ENCODE measurements around the gene CD209.
"Not testable (repeated sequence)": the region's sequence is repeated elsewhere in the genome, so short reads cannot be mapped to it uniquely, and the experiment has no call there.

The CD209 gene

GRCh38 chr19:7773841-7774240 lies 26.5 kb upstream of the CD209 start:
- no peaks in the 10 kb centered on the region for H3K9me3 ChIP-seq (ENCODE audit: severe bottlenecking)
- H3K27me3 ChIP-seq (ENCODE audit: insufficient read depth, low read depth, severe bottlenecking) = no peaks in the 10 kb centered on the region
- no peak overlapping the region for H3K4me3 ChIP-seq (ENCODE audit: low read depth, low read length)
- DNase-seq = no peak
- H3K36me3 ChIP-seq = no peaks in the 10 kb centered on the region
- TF ChIP-seq, protein P1, sequence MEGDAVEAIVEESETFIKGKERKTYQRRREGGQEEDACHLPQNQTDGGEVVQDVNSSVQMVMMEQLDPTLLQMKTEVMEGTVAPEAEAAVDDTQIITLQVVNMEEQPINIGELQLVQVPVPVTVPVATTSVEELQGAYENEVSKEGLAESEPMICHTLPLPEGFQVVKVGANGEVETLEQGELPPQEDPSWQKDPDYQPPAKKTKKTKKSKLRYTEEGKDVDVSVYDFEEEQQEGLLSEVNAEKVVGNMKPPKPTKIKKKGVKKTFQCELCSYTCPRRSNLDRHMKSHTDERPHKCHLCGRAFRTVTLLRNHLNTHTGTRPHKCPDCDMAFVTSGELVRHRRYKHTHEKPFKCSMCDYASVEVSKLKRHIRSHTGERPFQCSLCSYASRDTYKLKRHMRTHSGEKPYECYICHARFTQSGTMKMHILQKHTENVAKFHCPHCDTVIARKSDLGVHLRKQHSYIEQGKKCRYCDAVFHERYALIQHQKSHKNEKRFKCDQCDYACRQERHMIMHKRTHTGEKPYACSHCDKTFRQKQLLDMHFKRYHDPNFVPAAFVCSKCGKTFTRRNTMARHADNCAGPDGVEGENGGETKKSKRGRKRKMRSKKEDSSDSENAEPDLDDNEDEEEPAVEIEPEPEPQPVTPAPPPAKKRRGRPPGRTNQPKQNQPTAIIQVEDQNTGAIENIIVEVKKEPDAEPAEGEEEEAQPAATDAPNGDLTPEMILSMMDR (IDR thresholded peaks at IDR 0.05; ENCODE audit: low read depth, low read length) = no peak
- no peak overlapping the region for H3K27ac ChIP-seq

DNA sequence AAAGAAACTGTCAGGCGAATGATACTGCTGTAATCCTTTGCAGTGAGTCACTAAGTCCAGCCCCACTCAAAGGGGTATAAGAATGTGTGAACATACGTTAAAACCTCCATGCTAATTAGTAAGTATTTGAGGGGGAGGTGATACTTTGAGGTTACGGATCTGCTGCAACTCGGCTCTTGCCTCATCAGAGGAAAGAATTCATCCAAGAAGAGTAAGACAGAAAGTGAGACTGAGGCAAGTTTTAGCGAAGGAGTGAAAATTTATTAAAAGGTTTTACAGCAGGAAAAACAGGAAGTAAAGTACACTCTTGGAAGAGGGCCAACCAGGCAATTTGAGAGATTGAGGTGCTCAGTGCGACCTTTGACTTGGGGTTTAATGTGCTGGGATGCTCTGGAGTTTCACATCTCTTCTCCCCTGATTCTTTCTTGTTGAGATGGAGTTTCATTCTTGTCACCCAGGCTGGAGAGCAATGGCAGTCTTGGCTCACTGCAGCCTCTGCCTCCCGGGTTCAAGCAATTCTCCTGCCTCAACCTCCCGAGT lies 25.5 kb upstream of the CD209 start:
- H3K27ac ChIP-seq = no peak overlapping the region
- no peaks in the 10 kb centered on the region for H3K9me3 ChIP-seq (ENCODE audit: severe bottlenecking)
- TF ChIP-seq, protein P1 (IDR thresholded peaks at IDR 0.05; ENCODE audit: low read depth, low read length) = no peak
- no peak overlapping the region for H3K4me3 ChIP-seq (ENCODE audit: low read depth, low read length)
- no peaks in the 10 kb centered on the region for H3K27me3 ChIP-seq (ENCODE audit: insufficient read depth, low read depth, severe bottlenecking)
- peak; percentile 19 for DNase-seq
- H3K36me3 ChIP-seq = no peaks in the 10 kb centered on the region

DNA sequence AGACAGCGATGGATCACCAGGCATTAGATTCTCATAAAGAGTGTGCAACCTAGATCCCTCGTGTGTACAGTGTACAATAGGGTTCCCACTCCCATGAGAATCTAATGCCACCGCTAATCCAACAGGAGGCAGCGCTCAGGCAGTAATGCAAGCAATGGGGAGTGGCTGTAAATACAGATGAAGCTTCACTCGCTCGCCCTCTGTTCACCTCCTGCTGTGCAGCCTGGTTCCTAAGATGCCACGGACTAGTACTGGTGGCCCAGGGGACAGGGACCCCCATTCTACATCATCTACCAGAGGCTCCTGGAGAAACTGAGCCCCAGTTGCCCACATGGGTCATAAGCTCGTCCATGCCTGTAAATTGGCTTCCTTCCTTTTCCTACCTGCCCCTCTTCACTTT lies 23.7 kb upstream of the CD209 start:
- Histone ChIP-seq H3K9me3 (ENCODE audit: severe bottlenecking) (no peaks in the 10 kb centered on the region), H3K27ac (no peak overlapping the region), H3K36me3 (no peaks in the 10 kb centered on the region), H3K4me3 (ENCODE audit: low read depth, low read length) (no peak overlapping the region), H3K27me3 (ENCODE audit: insufficient read depth, low read depth, severe bottlenecking) (no peaks in the 10 kb centered on the region)
- DNase-seq = no peak
- TF ChIP-seq, protein P1 (IDR thresholded peaks at IDR 0.05; ENCODE audit: low read depth, low read length) = no peak

GRCh38 chr19:7769171-7769570 lies 21.8 kb upstream of the CD209 start:
- peak; percentile 60 for DNase-seq
- H3K36me3 ChIP-seq = no peaks in the 10 kb centered on the region
- H3K27me3 ChIP-seq (ENCODE audit: insufficient read depth, low read depth, severe bottlenecking) = no peaks in the 10 kb centered on the region
- no peak overlapping the region for H3K27ac ChIP-seq
- no peak overlapping the region for H3K4me3 ChIP-seq (ENCODE audit: low read depth, low read length)
- TF ChIP-seq, protein P1 (IDR thresholded peaks at IDR 0.05; ENCODE audit: low read depth, low read length) = no peak
- no peaks in the 10 kb centered on the region for H3K9me3 ChIP-seq (ENCODE audit: severe bottlenecking)

DNA sequence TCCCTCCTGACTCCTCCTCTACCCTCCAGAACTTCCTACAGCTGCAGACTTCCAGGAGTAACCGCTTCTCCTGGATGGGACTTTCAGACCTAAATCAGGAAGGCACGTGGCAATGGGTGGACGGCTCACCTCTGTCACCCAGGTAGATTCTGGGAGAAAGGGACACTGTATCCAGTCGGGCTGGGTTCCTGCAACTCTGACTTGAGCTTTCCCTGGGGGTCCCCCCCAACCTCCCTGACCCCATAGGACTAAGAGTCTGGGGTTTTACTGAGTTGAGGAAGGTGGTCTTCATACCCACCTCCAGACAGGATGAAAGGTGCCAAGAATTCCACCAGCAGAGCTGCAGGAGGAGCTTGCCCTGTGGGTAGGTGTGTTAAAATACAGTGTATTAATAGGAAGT lies 20.2 kb upstream of the CD209 start:
- Histone ChIP-seq H3K9me3 (ENCODE audit: severe bottlenecking) (no peaks in the 10 kb centered on the region), H3K27ac (no peak overlapping the region), H3K36me3 (no peaks in the 10 kb centered on the region), H3K4me3 (ENCODE audit: low read depth, low read length) (no peak overlapping the region), H3K27me3 (ENCODE audit: insufficient read depth, low read depth, severe bottlenecking) (no peaks in the 10 kb centered on the region)
- DNase-seq = no peak
- TF ChIP-seq, protein P1 (IDR thresholded peaks at IDR 0.05; ENCODE audit: low read depth, low read length) = no peak

DNA sequence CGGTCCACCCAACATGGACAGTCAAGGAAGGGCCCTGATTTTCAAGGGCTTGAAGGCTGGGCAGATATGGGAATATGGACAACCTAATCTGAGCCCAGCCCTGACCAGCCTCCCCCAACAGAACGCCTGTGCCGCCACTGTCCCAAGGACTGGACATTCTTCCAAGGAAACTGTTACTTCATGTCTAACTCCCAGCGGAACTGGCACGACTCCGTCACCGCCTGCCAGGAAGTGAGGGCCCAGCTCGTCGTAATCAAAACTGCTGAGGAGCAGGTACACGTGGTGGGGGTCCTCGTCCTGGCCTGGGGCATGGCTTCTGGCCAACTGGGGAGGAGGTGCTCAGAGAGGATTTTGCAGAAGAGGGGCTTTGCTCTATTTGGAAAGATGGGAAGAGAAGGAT lies 19.2 kb upstream of the CD209 start:
- Histone ChIP-seq H3K9me3 (ENCODE audit: severe bottlenecking) (no peaks in the 10 kb centered on the region), H3K36me3 (no peaks in the 10 kb centered on the region), H3K27me3 (ENCODE audit: insufficient read depth, low read depth, severe bottlenecking) (no peaks in the 10 kb centered on the region), H3K4me3 (ENCODE audit: low read depth, low read length) (no peak overlapping the region), H3K27ac (no peak overlapping the region)
- no peak for DNase-seq
- TF ChIP-seq, protein P1 (IDR thresholded peaks at IDR 0.05; ENCODE audit: low read depth, low read length) = no peak

DNA sequence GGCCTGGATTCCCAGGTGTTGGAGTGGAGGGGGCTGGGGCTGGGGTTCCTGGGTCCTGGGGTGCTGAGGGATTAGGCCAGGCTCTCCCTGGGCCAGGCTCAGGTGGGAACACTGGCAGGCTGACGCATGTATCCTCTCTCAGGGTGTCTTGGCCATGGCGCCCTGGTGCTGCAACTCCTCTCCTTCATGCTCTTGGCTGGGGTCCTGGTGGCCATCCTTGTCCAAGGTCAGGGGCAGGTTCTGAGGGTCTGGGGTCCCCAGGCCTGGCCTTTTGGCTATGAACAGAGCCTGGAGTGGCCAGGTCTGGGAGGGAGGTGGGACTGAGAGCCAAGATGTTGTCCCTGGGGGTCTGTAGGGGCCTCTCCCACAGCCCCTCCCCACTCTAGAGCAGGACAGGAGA lies 17.7 kb upstream of the CD209 start:
- H3K36me3 ChIP-seq; H3K4me3 ChIP-seq (ENCODE audit: low read depth, low read length); H3K27ac ChIP-seq; H3K27me3 ChIP-seq (ENCODE audit: insufficient read depth, low read depth, severe bottlenecking); H3K9me3 ChIP-seq (ENCODE audit: severe bottlenecking); DNase-seq: not testable (repeated sequence)

DNA sequence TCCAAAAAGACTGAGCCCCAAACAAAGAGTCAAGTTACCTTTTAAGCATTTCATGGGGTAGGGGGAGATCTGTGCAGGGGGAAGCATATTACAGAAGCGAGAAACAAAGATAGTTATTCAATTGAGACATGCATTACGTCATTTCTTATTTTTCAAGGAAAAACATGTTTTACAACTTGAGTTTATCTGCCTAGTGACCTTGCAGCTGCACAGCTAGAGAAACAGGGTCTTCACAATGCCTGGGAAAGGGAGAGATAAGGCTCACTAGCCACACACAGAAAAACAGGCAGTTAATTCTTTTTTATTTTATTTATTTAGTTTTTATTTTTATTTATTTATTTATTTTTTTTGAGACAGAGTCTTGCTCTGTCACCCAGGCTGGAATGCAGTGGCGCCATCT lies 16.8 kb upstream of the CD209 start:
- not testable (repeated sequence) for H3K27ac ChIP-seq; H3K4me3 ChIP-seq (ENCODE audit: low read depth, low read length); H3K36me3 ChIP-seq; H3K27me3 ChIP-seq (ENCODE audit: insufficient read depth, low read depth, severe bottlenecking); DNase-seq
- H3K9me3 ChIP-seq (ENCODE audit: severe bottlenecking) = peaks cover 14% of the 10 kb centered on the region

Data from WERI-Rb-1 (cell line).